Transverse colon (tissue), 4 donors: ENCODE measurements around the gene ZCCHC3. TPM values are rescaled to one million over a fixed set of nuclear protein-coding genes. Genes with fewer than 3 reads are reported as not detected.
A peak's percentile ranks its signal among the peaks of the same experiment; 100 is the strongest.

Experiments
- DNase-seq: peaks from one replicate; pipeline ENCODE4 v3.0.0-alpha.2; 2019
- H3K27ac ChIP-seq, 4 donors: fragments of 200-600 bp; sonication (generic); 2 replicates each; pipeline ENCODE4 v1.5.1; 2016 to 2018; ENCODE audit warnings: inconsistent platforms in 4 of 4
- H3K27me3 ChIP-seq: fragments of 200-600 bp; sonication (generic); 2 replicates; pipeline ENCODE4 v1.5.1; 2017; ENCODE audit warnings: inconsistent platforms
- H3K36me3 ChIP-seq, 4 donors: fragments of 200-600 bp; sonication (generic); 2 replicates each; pipeline ENCODE4 v1.5.1; 2017 to 2019; ENCODE audit warnings: inconsistent platforms in 4 of 4
- H3K4me1 ChIP-seq, 4 donors: fragments of 200-600 bp; sonication (generic); 2 replicates each; pipeline ENCODE4 v1.5.1; 2017 to 2020; ENCODE audit warnings: inconsistent platforms in 4 of 4
- H3K4me3 ChIP-seq, 4 donors: fragments of 200-600 bp; sonication (generic); 1 replicate in 1 of 4; 2 replicates in 3 of 4; pipeline versions ENCODE4 v1.5.1 to v1.6.1; 2017 to 2019; ENCODE audit warnings: inconsistent platforms in 4 of 4
- H3K9me3 ChIP-seq, 2 donors: fragments of 200-600 bp; sonication (generic); 2 replicates each; pipeline ENCODE4 v1.5.1; 2017 to 2019; ENCODE audit warnings: inconsistent platforms in 2 of 2
- EP300 ChIP-seq: sonication (generic); formaldehyde crosslinking; IDR thresholded peaks from one replicate; pipeline ENCODE4 v1.6.1; 2017; ENCODE audit warnings: antibody characterized with exemption, low read depth
- POLR2A ChIP-seq: fragments of 450-650 bp; IDR thresholded peaks from one replicate; pipeline ENCODE4 v1.6.1; 2016; ENCODE audit warnings: antibody characterized with exemption, mild to moderate bottlenecking, moderate library complexity
- POLR2AphosphoS5 ChIP-seq, 3 donors: sonication (generic); formaldehyde crosslinking; IDR thresholded peaks; one replicate each; pipeline ENCODE4 v1.6.1; 2016; ENCODE audit warnings: antibody characterized with exemption in 3 of 3
- WGBS, 2 donors: methylation state at CpG; one replicate each; pipeline ENCODE4 v1.1.5; 2018; ENCODE audit warnings: low coverage in 1 of 2; 5-methylcytosine and 5-hydroxymethylcytosine counted together
- in situ Hi-C, 4 donors: fragments of 200-750 bp; cut with MboI; loops; one replicate each; pipeline versions ENCODE4 v1.15.0 to v1.15.1; 2017; ENCODE audit warnings: low sequenced_read_pairs in 3 of 4, low pct_ligation_motif_present in 1 of 4, low pct_unique_long_range_greater_than_20kb in 1 of 4
- intact Hi-C: fragments of 100-400 bp; cut with DNase I; formaldehyde crosslinking; loops from one replicate; pipeline ENCODE4 v1.15.1; 2023; ENCODE audit warnings: low total_unique reads
- total RNA-seq, 4 donors: library from RNA; depleted of rRNA; stranded (reverse); fragments of >200 nt; gene quantifications; one replicate each; pipeline ENCODE4 v1.1.0, GENCODE V29; 2016
- TF ChIP-seq, protein P1 (sequence below), 5 experiments: fragments of 200-600 bp in 3 of 5; fragments of 450-650 bp in 2 of 5; sonication (generic) in 3 of 5; IDR thresholded peaks; 1 replicate in 2 of 5; 2 replicates in 3 of 5; pipeline ENCODE4 v1.5.1; 2016 to 2017; ENCODE audit warnings: antibody characterized with exemption in 5 of 5, inconsistent platforms in 3 of 5, mild to moderate bottlenecking in 2 of 5, moderate library complexity in 1 of 5

The ZCCHC3 gene
- total RNA-seq, 4 donors from 2014 or later, result 6.6 to 16.0 (median 10.1) TPM

DNA sequence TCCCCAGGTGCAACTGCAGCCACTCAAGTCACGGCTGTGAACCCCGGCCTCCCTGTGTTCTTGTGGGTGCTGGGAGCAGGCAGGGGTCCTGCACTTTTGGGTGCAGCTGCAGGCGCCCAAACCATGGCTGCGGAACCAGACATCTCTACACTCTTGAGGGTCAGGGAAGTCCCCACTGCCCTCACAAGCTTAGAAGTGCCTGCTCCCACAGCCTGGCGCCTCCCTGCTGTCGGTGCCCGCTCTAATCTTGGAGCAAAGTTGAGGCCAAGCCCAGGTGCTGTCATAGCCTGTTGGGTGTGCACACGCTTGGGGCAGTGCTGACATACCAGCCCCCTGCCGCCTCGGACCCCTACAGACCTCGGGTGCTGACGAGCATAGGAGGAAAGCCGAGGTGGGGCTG is 33.7 kb upstream of the ZCCHC3 start:
- in situ Hi-C loops (no loop called here), intact Hi-C loops (no loop called here)
- 74% methylated on average over 13 of the region's 13 CpGs; no CpG with 5 or more reads in 1 of the 2 donors for WGBS, 2 donors

DNA sequence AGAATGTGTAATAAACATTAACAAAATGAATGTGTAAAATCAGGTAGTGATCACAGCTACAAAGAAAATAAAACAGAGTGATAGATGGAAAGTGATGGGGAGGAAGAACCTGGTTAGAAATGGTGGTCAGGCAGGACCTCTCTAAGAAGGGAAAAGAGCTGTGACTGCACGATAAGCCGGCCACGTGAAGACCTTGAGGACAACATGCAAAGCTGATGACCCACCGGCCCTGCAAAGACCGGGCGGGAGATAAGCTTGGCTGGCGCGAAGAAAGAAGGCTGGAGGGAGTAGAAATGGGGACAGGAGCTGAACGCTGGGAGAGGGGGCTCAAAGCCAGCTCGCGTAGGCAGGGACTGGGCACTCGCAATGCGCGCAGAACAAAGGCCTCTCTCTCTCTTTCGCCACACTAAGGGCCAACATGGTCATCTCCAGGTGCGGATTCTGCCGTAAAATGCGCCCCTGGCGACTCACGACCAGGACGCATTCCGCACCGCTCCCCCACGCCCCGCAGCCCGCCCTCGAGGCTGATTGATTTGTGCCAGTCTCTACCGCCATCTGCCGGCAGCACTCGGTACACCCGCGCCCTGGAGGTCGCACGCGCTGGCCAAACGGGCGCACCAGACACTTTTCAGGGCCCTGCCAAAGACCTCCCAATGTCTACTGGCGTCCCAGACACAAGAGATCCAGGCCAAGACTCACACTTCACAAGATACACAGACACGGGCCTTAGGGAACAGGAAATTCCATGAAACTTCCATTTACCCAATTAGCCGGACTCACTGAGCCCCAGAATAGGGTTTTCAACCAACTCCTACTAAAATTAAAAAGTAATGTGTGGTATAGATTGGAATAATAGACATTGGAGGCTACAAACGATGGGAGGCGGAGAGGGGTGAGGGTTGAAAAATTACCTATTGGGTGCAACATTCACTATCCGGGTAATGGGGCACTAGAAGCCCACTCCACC is 30.5 kb upstream of the ZCCHC3 start:
- no peak overlapping the region for H3K27ac ChIP-seq
- DNase-seq, result peak; percentile 92
- in situ Hi-C loops (no loop called here), intact Hi-C loops (no loop called here)
- no peak for TF ChIP-seq POLR2A
- TF ChIP-seq, protein P1, sequence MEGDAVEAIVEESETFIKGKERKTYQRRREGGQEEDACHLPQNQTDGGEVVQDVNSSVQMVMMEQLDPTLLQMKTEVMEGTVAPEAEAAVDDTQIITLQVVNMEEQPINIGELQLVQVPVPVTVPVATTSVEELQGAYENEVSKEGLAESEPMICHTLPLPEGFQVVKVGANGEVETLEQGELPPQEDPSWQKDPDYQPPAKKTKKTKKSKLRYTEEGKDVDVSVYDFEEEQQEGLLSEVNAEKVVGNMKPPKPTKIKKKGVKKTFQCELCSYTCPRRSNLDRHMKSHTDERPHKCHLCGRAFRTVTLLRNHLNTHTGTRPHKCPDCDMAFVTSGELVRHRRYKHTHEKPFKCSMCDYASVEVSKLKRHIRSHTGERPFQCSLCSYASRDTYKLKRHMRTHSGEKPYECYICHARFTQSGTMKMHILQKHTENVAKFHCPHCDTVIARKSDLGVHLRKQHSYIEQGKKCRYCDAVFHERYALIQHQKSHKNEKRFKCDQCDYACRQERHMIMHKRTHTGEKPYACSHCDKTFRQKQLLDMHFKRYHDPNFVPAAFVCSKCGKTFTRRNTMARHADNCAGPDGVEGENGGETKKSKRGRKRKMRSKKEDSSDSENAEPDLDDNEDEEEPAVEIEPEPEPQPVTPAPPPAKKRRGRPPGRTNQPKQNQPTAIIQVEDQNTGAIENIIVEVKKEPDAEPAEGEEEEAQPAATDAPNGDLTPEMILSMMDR (IDR thresholded peaks at IDR 0.05), result peak; percentile 90 to 99 (median 94)
- no peak for TF ChIP-seq EP300
- no peak for TF ChIP-seq POLR2AphosphoS5 (IDR thresholded peaks at IDR 0.05)
- no peaks in the 10 kb centered on the region for H3K9me3 ChIP-seq
- peak overlapping the region; percentile 10 to 57 (median 33) for H3K4me3 ChIP-seq
- H3K27me3 ChIP-seq, result no peaks in the 10 kb centered on the region
- WGBS, 2 donors, result 9 to 15% methylated on average over 17 to 38 of the region's 43 CpGs
- no peaks in the 10 kb centered on the region for H3K36me3 ChIP-seq
- peaks cover 0 to 12% (median 2%) of the 10 kb centered on the region in 4 donors for H3K4me1 ChIP-seq

More for the DNA sequence above, 33.7 kb upstream of the ZCCHC3 start:
- DNase-seq, result no peak
- no peaks in the 10 kb centered on the region for H3K36me3 ChIP-seq
- no peaks in the 10 kb centered on the region for H3K9me3 ChIP-seq
- TF ChIP-seq POLR2A (no peak), POLR2AphosphoS5 (IDR thresholded peaks at IDR 0.05) (no peak), EP300 (no peak)
- TF ChIP-seq, protein P1 (IDR thresholded peaks at IDR 0.05), result no peak
- H3K4me3 ChIP-seq, result no peak overlapping the region
- H3K27ac ChIP-seq, result no peak overlapping the region
- no peaks in the 10 kb centered on the region for H3K27me3 ChIP-seq
- H3K4me1 ChIP-seq, result peaks cover 0 to 12% (median 2%) of the 10 kb centered on the region in 4 donors

DNA sequence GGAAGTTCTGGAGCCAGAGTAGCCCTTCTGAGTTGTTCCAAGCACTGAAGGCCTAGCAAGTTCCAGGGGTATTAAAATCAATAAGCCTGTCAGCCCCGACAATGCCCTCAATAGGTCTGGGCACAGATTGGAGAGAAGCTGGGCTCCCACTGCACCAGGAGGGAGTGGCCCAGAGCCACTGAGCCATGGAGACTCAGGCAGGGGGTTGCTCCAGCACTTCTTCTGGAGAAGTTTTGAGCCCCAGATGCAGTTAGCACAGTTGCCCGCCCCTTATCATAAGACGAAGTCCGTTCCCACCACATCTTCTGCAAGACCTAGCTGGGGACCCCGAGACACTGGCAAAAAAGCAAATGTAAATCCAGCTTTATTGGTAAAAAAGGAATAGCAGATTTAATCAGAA is 26.9 kb upstream of the ZCCHC3 start:
- no peak overlapping the region for H3K4me3 ChIP-seq
- H3K27me3 ChIP-seq, result no peaks in the 10 kb centered on the region
- no peaks in the 10 kb centered on the region for H3K9me3 ChIP-seq
- no peak for TF ChIP-seq POLR2A
- no peak for TF ChIP-seq POLR2AphosphoS5 (IDR thresholded peaks at IDR 0.05)
- TF ChIP-seq EP300, result no peak
- TF ChIP-seq, protein P1 (IDR thresholded peaks at IDR 0.05), result no peak
- DNase-seq, result no peak
- no peaks in the 10 kb centered on the region for H3K36me3 ChIP-seq
- peaks cover 0 to 12% (median 2%) of the 10 kb centered on the region in 4 donors for H3K4me1 ChIP-seq
- intact Hi-C loops (loop anchor here (10.0 kb wide), 1 partner anchor 54 kb away; the partner anchor contains the start of gene SOX12), in situ Hi-C loops (no loop called here)
- WGBS, 2 donors, result 99% methylated on average over 5 of the region's 5 CpGs; no CpG with 5 or more reads in 1 of the 2 donors
- H3K27ac ChIP-seq, result no peak overlapping the region

DNA sequence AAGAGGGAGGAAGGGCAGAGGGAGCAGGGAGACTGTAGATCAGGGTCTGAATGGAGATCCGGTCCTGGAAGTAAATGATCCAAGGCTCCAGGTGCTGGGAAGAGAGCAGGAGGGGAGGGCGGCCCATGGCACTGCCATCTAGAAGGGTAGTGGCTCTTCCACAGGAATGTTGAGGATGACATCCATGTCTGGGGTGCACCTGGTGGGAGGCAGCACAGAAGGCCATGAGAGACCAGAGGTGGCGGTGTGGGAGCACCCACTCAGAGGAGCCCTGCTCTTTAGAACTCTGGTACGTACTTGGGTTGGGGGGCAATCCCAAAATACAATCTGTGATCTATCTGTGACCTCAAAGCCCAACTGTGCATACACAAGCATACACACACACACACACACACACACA is 26.3 kb upstream of the ZCCHC3 start:
- Histone ChIP-seq H3K27ac (no peak overlapping the region), H3K9me3 (no peaks in the 10 kb centered on the region), H3K4me1 (peaks cover 0 to 12% (median 2%) of the 10 kb centered on the region in 4 donors), H3K4me3 (no peak overlapping the region), H3K36me3 (no peaks in the 10 kb centered on the region), H3K27me3 (no peaks in the 10 kb centered on the region)
- 87 to 88% methylated on average over 3 to 4 of the region's 4 CpGs for WGBS, 2 donors
- in situ Hi-C loops (no loop called here), intact Hi-C loops (loop anchor here (10.0 kb wide), 1 partner anchor 54 kb away; the partner anchor contains the start of gene SOX12)
- DNase-seq, result no peak
- TF ChIP-seq EP300 (no peak), POLR2A (no peak), POLR2AphosphoS5 (IDR thresholded peaks at IDR 0.05) (no peak)
- TF ChIP-seq, protein P1 (IDR thresholded peaks at IDR 0.05), result no peak
